Pancreas (tissue), 10 donors: Measurements from ENCODE around the gene TBC1D4. TPM values are rescaled to one million over a fixed set of nuclear protein-coding genes. Genes with fewer than 3 reads are reported as not detected.

ENCODE experiments used
- ATAC-seq, 4 donors: fragments of 200-7000 bp; cut with Tn5 transposase; one replicate each; pipeline versions ENCODE4 v1.8.0 to v1.9.1; 2020; ENCODE audit warnings: mild to moderate bottlenecking in 4 of 4, moderate library complexity in 4 of 4
- DNase-seq, 6 donors: peaks; one replicate each; pipeline ENCODE4 v3.0.0-alpha.2; 2020
- FAIRE-seq: peaks from 2 replicates; lab custom pipeline; 2012; peaks lifted over from hg19 to GRCh38; lab: Jason Lieb, UNC
- H3K27ac ChIP-seq, 4 donors: fragments of 200-600 bp; sonication (generic); 1 replicate in 3 of 4; 2 replicates in 1 of 4; pipeline versions ENCODE4 v1.5.0 to v1.8.0; 2020
- H3K27me3 ChIP-seq, 4 donors: fragments of 200-600 bp; one replicate each; pipeline ENCODE4 v1.8.0; 2021
- H3K36me3 ChIP-seq, 3 donors: fragments of 200-600 bp; sonication (generic) in 1 of 3; one replicate each; pipeline versions ENCODE4 v1.5.0 to v1.8.0; 2020 to 2021
- H3K4me1 ChIP-seq, 3 donors: fragments of 200-600 bp; one replicate each; pipeline ENCODE4 v1.8.0; 2021
- H3K4me3 ChIP-seq, 4 donors: fragments of 200-600 bp; sonication (generic) in 2 of 4; one replicate each; pipeline versions ENCODE4 v1.5.0 to v1.8.0; 2020 to 2021
- H3K9me3 ChIP-seq, 4 donors: fragments of 200-600 bp; one replicate each; pipeline ENCODE4 v1.8.0; 2021
- CTCF ChIP-seq, 4 donors: fragments of 200-600 bp; sonication (generic) in 3 of 4; IDR thresholded peaks; one replicate each; pipeline versions ENCODE4 v1.5.0 to v1.8.0; 2021; ENCODE audit warnings: antibody characterized with exemption in 4 of 4
- WGBS, 2 donors: extraction: QIAGEN DNeasy Blood & Tissue Kit; methylation state at CpG; one replicate each; pipeline ENCODE4 v1.1.7; 2013; 5-methylcytosine and 5-hydroxymethylcytosine counted together
- intact Hi-C, 3 donors: fragments of 100-400 bp; cut with DNase I; formaldehyde crosslinking; loops; one replicate each; pipeline versions ENCODE4 v1.11.1 to v1.14.2; 2022
- polyA plus RNA-seq, 2 donors: library from polyadenylated mRNA; stranded (reverse); fragments of 200-250 nt; gene quantifications; one replicate each; pipeline ENCODE4 v1.2.3, GENCODE V29; 2013
- total RNA-seq, 6 donors: library from RNA; stranded (reverse); fragmentation: NEBNext Ultra II Directional in 4 of 6; extraction: Animal tissue kit (Norgen Biotek cat#: 25700) in 4 of 6; gene quantifications; one replicate each; pipeline versions ENCODE4 v1.2.1 to v1.2.4, GENCODE V29; 2021 to 2023
- donor health status: healthy with polysubstance abuse.
- donor health status: DM: no; HTN: no; CAD: no; lungs with moderate emphysema.
- donor health status: DM: no; HTN: no; CAD: no.
- donor health status: control.
- donor health status: control.
- donor health status: Bipolar disorder and iron deficiency.
- donor health status: DM: yes; HTN: yes; CAD: no.
- donor health status: DM: no; HTN: no; CAD: no.
- donor health status: DM: no; HTN: no; CAD: no.
- donor health status: DM: yes; HTN: yes; CAD: no.

Gene TBC1D4
- total and polyA plus RNA-seq, 8 donors = 8.2 to 19.7 (median 10.5) TPM

GRCh38 chr13:75305059-75305458, 176.9 kb downstream of the TBC1D4 start:
- Histone ChIP-seq H3K36me3 (peaks cover 0 to 4% (median 0%) of the 10 kb centered on the region in 3 donors), H3K4me3 (no peak overlapping the region), H3K4me1 (peaks cover 0 to 27% (median 7%) of the 10 kb centered on the region in 3 donors), H3K27ac (no peak overlapping the region), H3K27me3 (no peaks in the 10 kb centered on the region), H3K9me3 (no peaks in the 10 kb centered on the region)
- ATAC-seq (no peak), DNase-seq (no peak), FAIRE-seq (no peak)
- no peak for TF ChIP-seq CTCF (IDR thresholded peaks at IDR 0.05)
- intact Hi-C loops = no loop called here
- 53 to 78% methylated on average over 2 of the region's 2 CpGs for WGBS, 2 donors

- H3K9me3 ChIP-seq = no peaks in the 10 kb centered on the region
- no peak overlapping the region for H3K27ac ChIP-seq
- H3K36me3 ChIP-seq = peaks cover 0 to 6% (median 0%) of the 10 kb centered on the region in 3 donors
- intact Hi-C loops = no loop called here
- TF ChIP-seq CTCF (IDR thresholded peaks at IDR 0.05) = no peak
- no peaks in the 10 kb centered on the region for H3K27me3 ChIP-seq
- peak in 2 of 4 donors; percentile 15 to 46 for ATAC-seq
- H3K4me3 ChIP-seq = no peak overlapping the region
- WGBS, 2 donors = 70 to 75% methylated on average over 4 of the region's 4 CpGs
- H3K4me1 ChIP-seq = peaks cover 0 to 27% (median 7%) of the 10 kb centered on the region in 3 donors
- no peak for DNase-seq
- no peak for FAIRE-seq
Observed at GRCh38 chr13:75303263-75303662, 178.7 kb downstream of the TBC1D4 start.

GRCh38 chr13:75302071-75302698, 179.8 kb downstream of the TBC1D4 start:
- no peaks in the 10 kb centered on the region for H3K27me3 ChIP-seq
- no peak for TF ChIP-seq CTCF (IDR thresholded peaks at IDR 0.05)
- H3K27ac ChIP-seq = no peak overlapping the region
- DNase-seq = no peak
- intact Hi-C loops = no loop called here
- no peak overlapping the region for H3K4me3 ChIP-seq
- H3K4me1 ChIP-seq = peaks cover 0 to 27% (median 7%) of the 10 kb centered on the region in 3 donors
- no peaks in the 10 kb centered on the region for H3K9me3 ChIP-seq
- FAIRE-seq = no peak
- ATAC-seq = peak in 3 of 4 donors; percentile 37 to 74 (median 63)
- 26 to 31% methylated on average over 10 of the region's 10 CpGs for WGBS, 2 donors
- peaks cover 0 to 6% (median 0%) of the 10 kb centered on the region in 3 donors for H3K36me3 ChIP-seq

- H3K27ac ChIP-seq = no peak overlapping the region
- peaks cover 0 to 6% (median 0%) of the 10 kb centered on the region in 3 donors for H3K36me3 ChIP-seq
- TF ChIP-seq CTCF (IDR thresholded peaks at IDR 0.05) = no peak
- no peak overlapping the region for H3K4me3 ChIP-seq
- H3K9me3 ChIP-seq = no peaks in the 10 kb centered on the region
- WGBS, 2 donors = 82 to 84% methylated on average over 4 of the region's 4 CpGs
- intact Hi-C loops = no loop called here
- ATAC-seq (peak in 1 of 4 donors; percentile 42), DNase-seq (no peak), FAIRE-seq (no peak)
- no peaks in the 10 kb centered on the region for H3K27me3 ChIP-seq
- H3K4me1 ChIP-seq = peaks cover 0 to 23% (median 7%) of the 10 kb centered on the region in 3 donors
Observed at GRCh38 chr13:75299913-75300862, 181.8 kb downstream of the TBC1D4 start.
